DND-41 (cell line): Measurements from ENCODE around the gene TBC1D4.

Experiments used
- ATAC-seq: fragments of 200-7000 bp; cut with Tn5 transposase; 3 replicates; pipeline ENCODE4 v1.9.1; 2021; ENCODE audit warnings: low read depth; ENCODE audit not compliant: insufficient read depth
- DNase-seq: peaks from one replicate; pipeline ENCODE4 v3.0.0-alpha.2; 2020
- H2AFZ ChIP-seq: 2 replicates; pipeline ENCODE4 v1.6.0; 2012; ENCODE audit warnings: low read depth, low read length
- H3K27ac ChIP-seq: 2 replicates; pipeline ENCODE4 v1.5.1; 2012; ENCODE audit warnings: low read length, inconsistent platforms
- H3K27me3 ChIP-seq: fragments of 200-600 bp; sonication (generic); 2 replicates; pipeline ENCODE4 v1.6.0; 2012; ENCODE audit warnings: low read length, mild to moderate bottlenecking, inconsistent platforms; ENCODE audit not compliant: insufficient read depth, poor library complexity
- H3K36me3 ChIP-seq: 2 replicates; pipeline ENCODE4 v1.5.1; 2012; ENCODE audit warnings: low read length, inconsistent platforms; ENCODE audit not compliant: insufficient read depth
- H3K4me1 ChIP-seq: 2 replicates; pipeline ENCODE4 v1.5.1; 2012; ENCODE audit warnings: mild to moderate bottlenecking, low read length; ENCODE audit not compliant: insufficient read depth
- H3K4me2 ChIP-seq: 2 replicates; pipeline ENCODE4 v1.6.0; 2012; ENCODE audit warnings: mild to moderate bottlenecking, moderate library complexity, low read length, inconsistent platforms; ENCODE audit not compliant: insufficient read depth
- H3K4me3 ChIP-seq, 2 experiments: fragments of 200-600 bp in 1 of 2; shearing (Covaris generic) in 1 of 2; 2 replicates each; pipeline ENCODE4 v1.5.1; 2012 to 2016; ENCODE audit warnings: inconsistent platforms in 2 of 2, low read length in 2 of 2, mild to moderate bottlenecking in 2 of 2, low read depth in 1 of 2, moderate library complexity in 1 of 2
- H3K79me2 ChIP-seq: 2 replicates; pipeline ENCODE4 v1.6.0; 2012; ENCODE audit warnings: low read length, inconsistent platforms; ENCODE audit not compliant: insufficient read depth
- H3K9ac ChIP-seq: 2 replicates; pipeline ENCODE4 v1.6.0; 2012; ENCODE audit warnings: low read depth, mild to moderate bottlenecking, inconsistent platforms, low read length, moderate library complexity
- H3K9me3 ChIP-seq: 2 replicates; pipeline ENCODE4 v1.5.1; 2012; ENCODE audit warnings: low read length, moderate library complexity, mild to moderate bottlenecking, inconsistent platforms; ENCODE audit not compliant: insufficient read depth, severe bottlenecking
- H4K20me1 ChIP-seq: 2 replicates; pipeline ENCODE4 v1.6.0; 2012; ENCODE audit warnings: low read length; ENCODE audit not compliant: insufficient read depth
- CTCF ChIP-seq: IDR thresholded peaks from 2 replicates; pipeline ENCODE4 v1.5.1; 2012; ENCODE audit warnings: borderline replicate concordance, low read length, moderate library complexity, mild to moderate bottlenecking; ENCODE audit not compliant: poor library complexity, severe bottlenecking; ENCODE audit errors: extremely low read depth
- EZH2 ChIP-seq: IDR thresholded peaks from 3 replicates; pipeline ENCODE4 v1.6.1; 2012; ENCODE audit warnings: borderline replicate concordance, low read depth, mild to moderate bottlenecking, moderate library complexity, low read length, inconsistent platforms; ENCODE audit not compliant: severe bottlenecking

Gene TBC1D4

GRCh38 chr13:75402787-75403186 is 79.2 kb downstream of the TBC1D4 start:
- Histone ChIP-seq H3K79me2 (no peaks in the 10 kb centered on the region), H3K4me1 (no peaks in the 10 kb centered on the region), H3K36me3 (no peaks in the 10 kb centered on the region), H3K27ac (no peak overlapping the region), H3K9ac (no peak overlapping the region), H3K9me3 (no peaks in the 10 kb centered on the region), H2AFZ (no peak overlapping the region), H4K20me1 (no peaks in the 10 kb centered on the region), H3K4me3 (no peak overlapping the region), H3K27me3 (peaks cover 2% of the 10 kb centered on the region), H3K4me2 (no peak overlapping the region)
- no peak for DNase-seq
- ATAC-seq = no peak
- no peak for TF ChIP-seq CTCF
- TF ChIP-seq EZH2 = no peak

GRCh38 chr13:75400775-75401174 is 81.2 kb downstream of the TBC1D4 start:
- no peaks in the 10 kb centered on the region for H3K9me3 ChIP-seq
- no peak overlapping the region for H3K9ac ChIP-seq
- no peak for TF ChIP-seq EZH2
- no peak for TF ChIP-seq CTCF
- DNase-seq = no peak
- no peaks in the 10 kb centered on the region for H3K36me3 ChIP-seq
- H2AFZ ChIP-seq = no peak overlapping the region
- H4K20me1 ChIP-seq = no peaks in the 10 kb centered on the region
- no peaks in the 10 kb centered on the region for H3K79me2 ChIP-seq
- peaks cover 2% of the 10 kb centered on the region for H3K27me3 ChIP-seq
- H3K4me3 ChIP-seq = no peak overlapping the region
- H3K4me1 ChIP-seq = no peaks in the 10 kb centered on the region
- no peak overlapping the region for H3K27ac ChIP-seq
- no peak for ATAC-seq
- H3K4me2 ChIP-seq = no peak overlapping the region

GRCh38 chr13:75399879-75400217 is 82.1 kb downstream of the TBC1D4 start:
- no peak for ATAC-seq
- Histone ChIP-seq H4K20me1 (no peaks in the 10 kb centered on the region), H3K9ac (no peak overlapping the region), H3K27me3 (peaks cover 1% of the 10 kb centered on the region), H3K27ac (no peak overlapping the region), H3K4me1 (no peaks in the 10 kb centered on the region), H3K36me3 (no peaks in the 10 kb centered on the region), H3K79me2 (no peaks in the 10 kb centered on the region), H2AFZ (no peak overlapping the region), H3K9me3 (no peaks in the 10 kb centered on the region), H3K4me3 (no peak overlapping the region), H3K4me2 (no peak overlapping the region)
- no peak for DNase-seq
- TF ChIP-seq CTCF (no peak), EZH2 (no peak)
